SKM-1 treated with dmso at 0.1 percent for 144 hours (cell line): ENCODE measurements around the gene AGBL1.
A peak's percentile ranks its signal among the peaks of the same experiment; 100 is the strongest.

Experiments used
- DNase-seq: peaks from one replicate; lab custom pipeline; 2025; ENCODE audit not compliant: unreplicated experiment; lab: John Stamatoyannopoulos, UW

The AGBL1 gene

DNA sequence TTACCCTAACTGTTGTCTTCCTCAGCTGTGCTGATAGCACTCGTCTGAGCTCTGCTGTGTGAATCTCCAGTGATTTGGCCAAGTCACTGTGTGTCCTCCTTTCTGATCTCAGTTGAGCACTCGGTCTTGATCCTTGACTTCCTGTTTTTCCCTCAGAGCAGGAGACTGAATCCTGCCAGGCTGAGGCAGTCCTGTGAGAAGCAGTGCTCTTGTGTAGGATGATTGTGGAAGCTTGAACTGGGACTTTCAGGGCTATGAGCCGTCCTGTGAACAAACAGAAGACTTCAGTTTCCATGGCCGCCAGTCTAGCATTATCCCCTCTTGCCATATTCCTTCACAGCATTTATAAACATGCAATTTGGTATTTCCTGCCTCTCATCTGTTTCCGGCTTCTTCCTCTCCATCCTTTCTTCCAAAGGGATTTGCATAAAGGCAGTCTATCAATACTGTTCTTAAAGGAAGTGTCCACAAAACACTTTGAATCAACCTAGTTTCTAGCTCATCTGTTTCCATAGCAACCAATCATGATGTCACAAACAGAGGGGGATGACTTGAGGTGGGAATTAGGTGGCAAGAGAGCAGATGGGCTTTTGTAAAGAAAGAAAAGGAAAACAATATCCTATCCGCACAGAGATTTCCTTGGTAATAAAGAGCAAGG is 237.2 kb downstream of the AGBL1 start:
- DNase-seq: no peak

DNA sequence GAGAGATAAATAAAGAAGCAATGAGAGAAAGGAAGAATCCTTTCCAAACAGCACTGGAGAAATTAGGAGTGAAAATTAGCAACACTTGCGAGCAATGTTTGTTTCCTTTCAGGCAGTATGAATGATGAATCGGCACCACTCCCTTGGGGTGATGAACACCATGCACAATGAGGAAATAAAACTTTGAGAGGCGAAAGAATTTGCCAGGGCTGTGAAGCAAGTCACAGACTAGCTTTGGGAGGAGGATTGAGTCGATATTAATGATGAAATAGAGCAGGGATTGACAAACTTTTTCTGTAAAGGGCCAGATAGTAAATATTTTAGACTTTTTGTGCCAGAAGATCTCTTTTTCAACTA is 237.7 kb downstream of the AGBL1 start:
- no peak for DNase-seq

DNA sequence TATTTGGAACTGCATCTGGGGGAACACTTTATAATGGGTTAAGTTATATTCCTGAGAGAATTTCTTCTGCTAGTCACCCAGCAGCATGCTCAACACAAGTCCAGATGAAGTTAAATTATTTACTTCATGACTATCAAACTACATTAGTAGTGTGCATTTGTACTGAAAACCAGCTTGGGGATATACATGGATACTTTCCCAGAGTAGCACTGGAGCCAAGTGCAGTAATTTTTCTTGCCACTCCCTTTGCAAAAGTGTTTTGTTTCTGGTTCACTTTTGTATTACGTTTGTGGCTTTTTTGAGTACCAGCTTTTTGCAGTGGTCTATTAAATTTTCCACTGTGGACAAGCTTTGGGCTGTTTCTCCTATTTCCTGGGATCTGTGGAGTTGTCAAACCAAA is 243.0 kb downstream of the AGBL1 start:
- DNase-seq: no peak

DNA sequence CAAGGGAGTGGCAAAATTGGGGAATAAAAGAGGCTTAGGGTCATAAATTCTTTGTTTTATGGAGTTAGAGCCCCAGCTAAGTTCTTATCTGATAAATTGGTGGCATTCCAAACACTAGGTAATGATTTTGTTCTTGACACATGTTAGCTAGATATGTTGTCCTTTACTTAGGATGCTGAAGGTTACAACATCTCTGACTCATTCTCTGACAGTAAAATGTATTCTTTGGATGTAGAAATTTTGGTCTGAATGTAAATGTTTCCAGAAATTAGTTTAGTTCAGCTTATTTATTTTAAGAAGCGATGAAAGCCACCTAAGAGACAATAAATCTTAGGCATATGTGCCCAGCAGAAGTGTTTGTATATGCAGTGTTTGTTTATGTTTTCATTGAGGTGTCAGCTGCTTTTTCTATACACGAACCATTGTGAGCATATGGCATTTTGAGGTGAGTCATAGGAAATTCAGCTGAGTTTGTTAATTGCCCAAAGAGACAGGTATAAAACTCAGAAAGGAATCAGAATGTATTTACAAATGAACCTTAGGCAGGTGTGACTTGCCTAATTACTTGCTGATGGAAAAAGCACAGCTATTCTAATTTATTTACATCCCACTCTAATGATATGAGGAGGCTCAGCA is 247.7 kb downstream of the AGBL1 start:
- no peak for DNase-seq

DNA sequence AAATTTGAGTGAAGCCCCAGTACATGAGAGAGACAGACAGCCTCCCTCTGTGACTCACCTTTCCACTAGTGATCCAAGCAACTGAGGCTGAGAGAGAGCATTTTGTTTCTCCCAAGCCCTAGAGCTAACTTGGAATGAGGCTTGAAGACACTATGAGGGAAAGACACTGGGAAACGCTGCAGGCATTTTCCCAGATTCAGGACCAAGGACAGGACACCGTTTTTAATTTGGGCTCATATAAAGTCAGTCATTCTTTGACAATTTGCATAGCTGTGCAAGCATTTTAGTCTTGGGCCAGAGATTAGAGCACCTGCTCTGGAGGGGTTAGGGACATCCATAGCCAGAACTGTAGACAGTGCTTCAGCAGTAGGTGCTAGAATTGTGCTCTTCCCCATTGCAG is 249.0 kb downstream of the AGBL1 start:
- DNase-seq: no peak

DNA sequence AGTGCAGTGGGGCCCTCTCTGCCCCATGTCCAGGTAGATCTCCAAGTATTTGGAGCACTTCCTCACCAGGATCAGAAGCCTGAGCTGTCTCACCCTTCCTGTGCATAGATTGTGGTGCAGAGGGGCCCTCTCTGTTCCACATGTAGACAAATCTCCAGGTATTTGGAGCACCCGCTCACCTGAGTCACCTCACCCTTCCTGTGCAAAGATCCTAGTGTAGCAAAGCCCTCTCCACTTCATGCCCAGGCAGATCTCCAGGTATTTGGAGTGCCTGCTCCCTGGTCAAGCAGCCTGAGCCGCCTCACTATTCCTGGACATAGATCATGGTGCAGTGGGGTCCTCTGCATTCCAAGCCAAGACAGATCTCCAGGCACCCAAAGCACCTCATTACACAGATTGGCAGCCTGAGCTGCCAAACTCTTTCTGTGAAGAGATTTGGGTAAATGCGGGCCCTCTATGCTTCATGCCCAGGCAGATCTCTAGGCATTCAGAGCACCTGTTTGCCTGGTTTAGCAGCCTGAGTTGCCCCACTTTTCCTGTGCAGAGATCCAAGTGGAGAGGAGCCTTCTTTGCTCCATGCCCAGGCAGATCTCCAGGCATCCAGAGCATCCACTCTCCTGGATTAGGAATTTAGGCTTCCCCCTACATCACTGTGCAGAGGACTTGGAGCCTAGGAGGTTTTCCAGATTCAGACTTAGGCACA is 249.8 kb downstream of the AGBL1 start:
- no peak for DNase-seq

DNA sequence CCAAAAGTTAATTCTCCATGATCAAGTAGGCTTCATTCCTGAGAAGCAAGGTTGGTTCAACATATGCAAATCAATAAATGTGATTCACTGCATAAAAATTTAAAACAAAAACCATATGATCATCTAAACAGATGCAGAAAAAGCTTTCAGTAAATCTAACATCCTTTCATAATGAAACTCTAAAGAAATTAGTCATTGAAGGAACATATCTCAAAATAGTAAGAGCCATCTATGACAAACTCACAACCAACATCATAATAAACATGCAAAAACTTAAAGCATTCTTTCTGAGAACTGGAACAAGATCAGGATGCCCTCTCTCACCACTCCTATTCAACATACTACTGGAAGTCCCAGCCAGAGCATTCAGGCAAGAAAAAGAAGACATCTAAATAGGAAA is 254.1 kb downstream of the AGBL1 start:
- no peak for DNase-seq

DNA sequence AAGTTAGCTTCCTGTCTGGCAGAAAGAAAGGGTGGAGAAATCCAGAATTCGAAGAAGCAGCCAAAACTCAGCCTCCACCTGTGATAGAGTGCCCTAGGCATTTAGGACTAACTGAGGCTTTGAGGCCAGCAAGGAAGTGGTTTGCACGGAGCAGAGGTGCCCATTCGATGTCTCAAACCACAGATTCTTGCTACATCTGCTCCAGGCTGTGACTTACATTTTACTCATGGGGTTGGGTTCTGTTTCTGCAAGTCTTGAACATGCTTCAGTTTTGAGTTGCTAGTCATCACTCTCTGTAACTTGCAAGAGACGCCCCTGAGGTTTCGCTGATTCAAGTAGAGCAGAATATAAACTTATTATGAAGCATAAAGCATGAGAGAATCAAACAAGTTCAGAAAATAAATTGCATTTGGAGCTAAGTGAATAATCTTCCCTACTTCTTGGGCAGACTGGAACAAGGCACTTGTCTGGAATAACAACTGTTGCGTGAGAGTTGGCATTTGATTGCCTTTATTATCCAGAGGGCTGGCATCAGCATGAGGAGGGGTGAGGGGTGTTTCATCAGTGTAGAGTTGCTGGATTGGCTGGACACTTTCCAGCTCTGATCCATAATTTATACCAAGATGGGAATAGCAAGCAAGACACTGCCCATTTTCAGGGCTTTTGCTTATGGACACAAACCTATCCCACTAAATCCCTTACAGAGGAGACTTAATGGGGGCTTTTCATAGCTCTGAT is 256.5 kb downstream of the AGBL1 start:
- peak; percentile 70 for DNase-seq

DNA sequence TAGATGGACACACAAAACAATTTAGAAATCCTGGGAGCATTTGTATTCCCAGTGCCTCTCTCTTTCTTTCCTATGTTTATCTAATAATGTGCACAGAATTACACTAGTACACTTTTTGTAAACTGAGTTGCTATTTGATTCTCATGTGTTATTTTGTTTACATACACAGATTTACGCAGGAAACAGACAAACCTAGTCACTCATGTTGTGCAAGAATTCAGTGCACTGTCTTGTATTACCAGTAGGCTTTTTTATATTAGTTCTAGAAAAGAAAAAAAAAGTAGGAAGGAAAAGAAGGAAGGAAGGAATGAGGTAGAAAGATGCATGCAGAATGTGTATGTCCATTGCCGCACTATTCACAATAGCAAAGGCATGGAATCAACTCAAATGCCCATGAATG is 257.4 kb downstream of the AGBL1 start:
- no peak for DNase-seq

DNA sequence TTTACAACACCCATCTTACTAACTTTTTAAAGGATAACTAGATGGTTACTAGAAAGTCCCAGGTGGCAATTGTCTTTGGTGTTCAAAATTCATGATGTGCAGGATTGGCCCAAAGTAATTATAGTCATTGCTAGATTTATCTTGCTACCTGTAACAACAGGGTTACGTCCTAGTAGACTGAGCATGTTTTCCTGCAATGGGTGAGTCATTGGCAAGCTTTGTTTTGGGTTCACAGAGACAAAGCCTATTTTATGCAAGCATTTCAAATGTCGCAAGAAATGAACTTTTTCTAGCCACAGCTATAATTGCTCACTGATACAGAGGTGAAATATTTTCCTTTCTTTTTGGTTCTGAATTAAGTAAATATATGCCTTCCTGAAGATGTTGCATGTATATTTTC is 267.6 kb downstream of the AGBL1 start:
- DNase-seq: no peak

DNA sequence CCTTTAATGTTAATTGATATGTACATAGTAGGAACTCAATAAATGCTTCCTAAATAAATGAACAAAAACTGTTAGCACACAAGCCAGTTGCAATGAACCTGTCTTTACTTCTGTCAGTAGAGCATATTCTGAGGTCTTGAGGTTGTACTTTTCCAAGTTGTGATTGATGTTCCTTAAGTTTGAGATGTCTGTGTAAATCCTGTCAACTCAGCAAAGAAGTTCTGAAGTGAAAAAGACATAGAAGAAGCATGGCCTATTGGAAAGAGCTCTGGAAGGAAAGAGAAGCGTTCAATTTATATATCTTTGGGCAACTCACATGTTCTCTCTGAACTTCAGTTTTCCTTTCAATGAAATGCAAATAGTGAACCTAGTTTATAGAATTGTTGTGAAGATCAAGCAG is 269.9 kb downstream of the AGBL1 start:
- DNase-seq: no peak

DNA sequence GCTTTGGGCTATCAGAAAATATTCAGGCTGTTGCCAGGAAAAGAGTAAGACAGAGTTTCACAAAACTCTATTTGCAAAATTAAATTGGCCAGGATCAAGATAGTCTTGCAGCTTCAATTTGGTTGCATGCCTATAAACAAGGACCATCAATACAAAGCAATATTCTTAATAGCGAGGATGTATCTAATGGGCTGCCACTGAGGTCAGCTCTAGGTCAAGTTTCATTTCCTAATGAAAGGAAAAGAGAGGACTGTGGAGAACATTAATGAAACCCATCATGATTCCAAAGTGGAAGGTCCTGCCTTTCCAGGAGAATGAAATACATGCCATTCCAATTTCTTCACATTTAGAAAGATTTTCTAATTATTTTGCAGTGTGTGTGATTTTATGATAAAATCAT is 273.5 kb downstream of the AGBL1 start:
- DNase-seq: no peak

DNA sequence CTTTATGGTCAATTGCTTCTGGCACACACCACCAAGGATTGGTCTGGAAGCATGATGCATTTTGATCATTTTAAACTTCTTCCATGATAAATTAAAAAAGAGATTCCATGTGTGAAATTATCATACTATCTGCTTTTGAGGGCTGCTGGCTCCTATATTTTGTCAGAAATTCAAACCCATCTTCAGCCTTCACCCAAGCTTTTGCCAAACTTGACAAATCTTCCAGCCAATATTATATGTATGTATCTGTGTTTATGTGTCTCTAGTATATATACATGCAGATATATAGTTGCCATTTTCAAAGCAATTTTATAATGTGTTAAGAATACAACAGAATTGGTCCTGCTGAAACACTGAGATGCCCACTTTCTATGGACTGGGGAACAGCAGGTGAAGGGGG is 275.7 kb downstream of the AGBL1 start:
- DNase-seq: no peak

DNA sequence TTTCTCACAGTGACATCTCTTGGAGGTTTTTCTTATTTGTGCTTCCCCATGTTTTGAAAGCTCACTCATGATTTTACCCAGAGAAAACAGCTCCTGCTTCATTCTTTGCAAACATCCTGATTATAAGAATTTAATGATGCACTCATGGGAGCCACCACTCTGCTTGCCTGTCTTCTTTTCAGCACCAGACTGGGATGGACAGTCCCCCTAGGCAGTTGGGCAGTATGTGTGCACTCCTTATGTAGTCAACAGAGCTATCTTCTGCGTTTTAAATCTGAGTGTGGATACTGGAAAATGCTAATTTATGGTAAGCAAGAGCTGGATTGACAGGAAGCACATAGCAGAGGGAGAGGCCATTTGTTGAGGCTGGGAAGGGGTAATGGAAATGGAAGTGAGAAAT is 276.1 kb downstream of the AGBL1 start:
- DNase-seq: no peak

DNA sequence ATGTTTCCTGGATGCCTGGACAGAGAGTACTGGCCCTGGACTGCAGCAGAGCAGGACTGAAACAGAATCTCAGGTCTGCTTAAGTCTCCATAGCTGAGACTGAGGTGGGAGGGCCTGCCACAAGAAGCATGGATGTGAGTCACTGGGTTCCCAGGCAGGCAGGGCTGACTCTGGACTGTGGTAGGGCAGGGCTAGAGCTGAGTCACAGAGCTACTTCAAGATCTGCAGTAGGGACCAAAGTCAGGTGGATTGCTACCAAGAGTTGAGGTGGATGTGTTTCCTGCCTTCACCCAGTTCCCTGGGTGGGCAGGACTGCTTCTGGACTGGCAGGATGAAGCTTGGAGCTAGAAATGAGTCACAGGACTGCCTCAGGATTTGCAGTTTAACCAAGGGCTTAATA is 282.9 kb downstream of the AGBL1 start:
- no peak for DNase-seq

DNA sequence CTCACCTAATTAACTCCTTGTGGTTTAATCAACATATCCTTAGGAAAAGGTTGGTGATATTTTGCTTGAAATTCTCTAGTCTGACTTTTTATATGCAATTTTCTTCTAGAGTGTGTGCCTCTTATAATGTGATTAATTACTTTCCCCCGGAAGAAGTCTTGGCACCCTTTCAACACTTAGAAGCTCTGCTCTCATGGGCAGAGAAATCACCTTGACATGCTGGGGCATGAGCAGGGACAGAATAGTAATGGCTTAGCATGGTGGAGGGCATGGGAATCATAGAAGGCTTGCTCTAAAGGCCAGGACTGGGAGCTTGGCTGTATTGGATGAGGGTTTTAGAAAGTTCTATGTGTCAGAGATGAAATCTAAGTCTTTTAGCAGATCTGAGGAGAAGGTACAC is 293.5 kb downstream of the AGBL1 start:
- DNase-seq: no peak

DNA sequence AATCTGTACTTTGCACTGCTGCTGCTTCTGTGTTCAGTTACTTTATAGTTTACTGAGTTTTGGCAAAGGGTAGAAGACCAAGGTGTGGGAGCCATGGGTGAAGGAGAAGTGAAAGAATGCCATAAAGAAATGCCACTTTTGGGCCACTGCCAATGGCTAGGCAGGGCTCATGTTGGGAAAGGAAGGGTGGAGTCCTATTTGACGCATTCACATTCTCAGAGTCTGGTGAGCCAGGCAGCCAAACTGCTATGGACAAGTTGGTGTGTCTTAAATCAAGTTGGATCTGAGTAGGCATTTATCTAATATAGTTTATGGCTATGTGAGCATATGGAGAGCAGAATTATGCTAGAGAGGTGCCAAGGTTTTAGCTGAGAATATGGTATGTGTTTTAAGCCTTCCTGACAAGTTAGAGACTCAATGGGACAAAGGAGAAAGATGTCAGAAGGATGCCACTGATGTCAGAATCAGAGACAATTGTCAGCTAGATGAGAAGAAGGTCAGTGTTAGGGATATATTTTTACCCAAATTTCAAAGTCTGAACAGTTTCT is 296.1 kb downstream of the AGBL1 start:
- DNase-seq: no peak

DNA sequence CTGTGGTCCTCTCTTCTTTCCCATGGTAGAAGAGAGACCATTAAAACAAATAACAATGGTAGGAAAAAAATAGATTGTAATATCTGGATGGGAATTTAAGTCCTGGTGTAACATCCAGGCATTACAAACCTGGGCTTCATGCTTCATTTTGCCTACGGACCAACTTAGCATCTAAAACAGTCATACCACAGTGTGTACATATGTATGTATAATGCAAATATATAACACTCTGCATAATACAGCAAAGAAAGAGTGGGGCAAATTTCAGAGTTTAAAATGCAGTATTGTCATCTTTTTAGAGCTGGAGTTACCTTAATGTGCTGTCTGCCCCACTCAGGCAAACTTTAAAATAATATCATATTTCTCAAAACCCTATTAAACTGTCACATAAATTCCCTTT is 298.2 kb downstream of the AGBL1 start:
- DNase-seq: no peak

DNA sequence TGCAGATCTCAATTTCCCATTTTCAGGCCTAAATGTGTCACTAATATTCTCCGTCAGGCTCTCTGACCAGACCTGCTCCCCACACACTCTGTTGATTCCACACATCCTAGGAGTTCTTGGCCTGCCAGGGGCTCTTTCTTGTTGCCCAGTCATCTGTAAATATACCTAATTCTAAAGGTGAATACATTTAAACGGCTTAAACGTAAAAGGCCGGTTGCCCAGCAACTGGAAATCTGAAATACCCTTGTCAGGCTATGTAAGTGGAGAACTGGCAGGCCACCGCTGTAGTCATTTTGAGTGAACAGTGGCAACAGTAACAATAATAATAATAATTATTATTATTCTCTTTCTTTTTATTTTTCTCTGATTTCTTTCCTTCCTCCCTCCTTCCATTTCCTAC is 302.7 kb downstream of the AGBL1 start:
- DNase-seq: no peak

DNA sequence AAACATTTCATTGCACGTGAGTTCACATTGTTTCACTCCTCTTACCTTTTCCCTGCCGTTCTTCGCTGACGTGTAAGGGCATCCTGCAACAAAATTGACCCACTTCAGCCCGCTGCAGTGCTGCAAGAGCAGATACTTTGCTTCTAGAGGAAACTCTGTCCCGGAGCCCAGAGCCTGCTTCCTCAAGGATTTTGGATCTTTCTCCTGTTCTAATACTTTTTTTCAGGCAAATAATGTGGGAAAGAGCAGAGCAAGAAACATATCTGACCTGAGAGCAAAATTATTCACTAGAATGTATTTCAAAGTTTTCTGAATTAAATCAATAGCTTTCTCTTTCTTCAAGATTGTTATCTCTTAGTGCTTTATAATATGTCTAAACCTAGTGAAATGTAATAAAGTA is 303.9 kb downstream of the AGBL1 start:
- no peak for DNase-seq

DNA sequence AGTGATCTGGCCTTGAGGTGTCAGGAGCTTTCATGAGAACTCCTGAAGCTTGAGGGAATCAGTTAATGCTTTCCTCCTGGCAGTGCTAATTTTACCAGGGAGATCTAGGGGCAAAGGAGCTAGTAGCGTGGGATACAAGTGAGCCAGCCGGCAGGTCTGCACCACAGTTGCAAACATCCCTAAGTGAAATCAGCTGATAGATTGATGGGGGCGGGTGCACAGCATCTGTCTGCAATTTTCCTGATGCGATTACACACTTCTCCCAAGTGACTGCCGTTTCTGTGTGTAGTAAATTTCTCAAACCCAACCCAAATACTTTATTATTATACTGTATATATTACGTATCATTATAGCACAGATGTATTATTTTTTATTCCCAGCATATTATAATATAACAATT is 304.5 kb downstream of the AGBL1 start:
- DNase-seq: no peak

DNA sequence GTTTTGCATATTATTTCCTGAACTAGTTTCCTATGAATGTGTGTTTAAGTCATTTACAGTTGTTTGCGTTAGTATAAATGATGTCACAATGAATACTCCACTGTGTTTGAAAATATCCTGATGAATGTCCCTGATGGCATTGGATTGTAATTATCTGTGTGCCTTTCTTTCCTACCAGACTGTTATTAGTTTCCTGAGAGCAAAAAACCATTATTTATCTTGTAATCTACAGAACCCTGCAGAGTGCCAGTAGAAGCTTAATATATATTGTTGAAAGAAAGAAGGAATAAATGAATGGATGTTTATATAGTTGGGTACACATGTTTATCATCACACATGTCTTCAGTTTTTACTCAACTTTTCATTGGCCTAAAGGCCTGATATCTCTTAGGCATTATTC is 312.6 kb downstream of the AGBL1 start:
- DNase-seq: no peak
